ENCODE results near the gene SAP30L.

SAP30L gene

GRCh38 chr5:154486427-154486866 is 40.6 kb downstream of the SAP30L start:
- no peak overlapping the region for H3K4me2 ChIP-seq (ENCODE audit: low read length)
- H3K4me3 ChIP-seq (ENCODE audit: low read length): no peak overlapping the region
- peaks cover 47% of the 10 kb centered on the region for H3K27me3 ChIP-seq (ENCODE audit: insufficient read depth, low read length, poor library complexity)
- H3K9ac ChIP-seq (ENCODE audit: low read length): no peak overlapping the region
- no peak overlapping the region for H2BK120ac ChIP-seq (ENCODE audit: low read depth, low read length)
- H3K79me1 ChIP-seq (ENCODE audit: low read length): no peaks in the 10 kb centered on the region
- DNase-seq: no peak
- H3K4me1 ChIP-seq (ENCODE audit: control insufficient read depth, low read depth, low read length): peaks cover 8% of the 10 kb centered on the region
- H2AK5ac ChIP-seq (ENCODE audit: low read length): no peak overlapping the region
- H2BK15ac ChIP-seq (replicated peaks; ENCODE audit: low read depth): no peak overlapping the region
- no peak overlapping the region for H3K23ac ChIP-seq (ENCODE audit: low read length)
- H3K56ac ChIP-seq (ENCODE audit: low read length): no peak overlapping the region
- no peak overlapping the region for H2BK5ac ChIP-seq (ENCODE audit: low read length)
- no peak overlapping the region for H4K5ac ChIP-seq (ENCODE audit: low read length)
- no peaks in the 10 kb centered on the region for H3K36me3 ChIP-seq (ENCODE audit: control insufficient read depth, insufficient read depth, low read length)
- H4K8ac ChIP-seq (ENCODE audit: low read depth, low read length): no peak overlapping the region
- H3K79me2 ChIP-seq (ENCODE audit: control insufficient read depth, insufficient read depth, low read length): no peaks in the 10 kb centered on the region
- no CpG with 5 or more reads among the region's 4 CpGs for WGBS (ENCODE audit: extremely low coverage, insufficient coverage, low lambda C conversion rate)
- no peak overlapping the region for H3K4ac ChIP-seq (ENCODE audit: low read depth, low read length)
- H3K27ac ChIP-seq (ENCODE audit: low read depth, low read length): no peak overlapping the region
- H3K18ac ChIP-seq (ENCODE audit: low read length): no peak overlapping the region

GRCh38 chr5:154487541-154487940 is 41.7 kb downstream of the SAP30L start:
- Histone ChIP-seq H4K5ac (ENCODE audit: low read length) (no peak overlapping the region), H3K27ac (ENCODE audit: low read depth, low read length) (no peak overlapping the region), H3K36me3 (ENCODE audit: control insufficient read depth, insufficient read depth, low read length) (no peaks in the 10 kb centered on the region), H3K4ac (ENCODE audit: low read depth, low read length) (no peak overlapping the region), H3K4me2 (ENCODE audit: low read length) (no peak overlapping the region), H2AK5ac (ENCODE audit: low read length) (no peak overlapping the region), H4K8ac (ENCODE audit: low read depth, low read length) (no peak overlapping the region), H2BK120ac (ENCODE audit: low read depth, low read length) (no peak overlapping the region), H2BK15ac (replicated peaks; ENCODE audit: low read depth) (no peak overlapping the region), H3K27me3 (ENCODE audit: insufficient read depth, low read length, poor library complexity) (peaks cover 37% of the 10 kb centered on the region), H3K56ac (ENCODE audit: low read length) (no peak overlapping the region), H3K9ac (ENCODE audit: low read length) (no peak overlapping the region), H3K79me1 (ENCODE audit: low read length) (no peaks in the 10 kb centered on the region), H2BK5ac (ENCODE audit: low read length) (no peak overlapping the region), H3K18ac (ENCODE audit: low read length) (no peak overlapping the region), H3K79me2 (ENCODE audit: control insufficient read depth, insufficient read depth, low read length) (no peaks in the 10 kb centered on the region), H3K4me1 (ENCODE audit: control insufficient read depth, low read depth, low read length) (peaks cover 7% of the 10 kb centered on the region), H3K23ac (ENCODE audit: low read length) (no peak overlapping the region), H3K4me3 (ENCODE audit: low read length) (no peak overlapping the region)
- no peak for DNase-seq
- WGBS (ENCODE audit: extremely low coverage, insufficient coverage, low lambda C conversion rate): no CpG with 5 or more reads among the region's 2 CpGs

- no CpG with 5 or more reads among the region's 2 CpGs for WGBS (ENCODE audit: extremely low coverage, insufficient coverage, low lambda C conversion rate)
- no peak overlapping the region for H2BK15ac ChIP-seq (replicated peaks; ENCODE audit: low read depth)
- peaks cover 4% of the 10 kb centered on the region for H3K27me3 ChIP-seq (ENCODE audit: insufficient read depth, low read length, poor library complexity)
- no peaks in the 10 kb centered on the region for H3K36me3 ChIP-seq (ENCODE audit: control insufficient read depth, insufficient read depth, low read length)
- H3K9ac ChIP-seq (ENCODE audit: low read length): no peak overlapping the region
- H4K8ac ChIP-seq (ENCODE audit: low read depth, low read length): no peak overlapping the region
- no peak for DNase-seq
- no peak overlapping the region for H3K23ac ChIP-seq (ENCODE audit: low read length)
- H3K27ac ChIP-seq (ENCODE audit: low read depth, low read length): no peak overlapping the region
- H2BK120ac ChIP-seq (ENCODE audit: low read depth, low read length): no peak overlapping the region
- no peak overlapping the region for H3K56ac ChIP-seq (ENCODE audit: low read length)
- no peak overlapping the region for H3K4me2 ChIP-seq (ENCODE audit: low read length)
- H3K18ac ChIP-seq (ENCODE audit: low read length): no peak overlapping the region
- H3K4me1 ChIP-seq (ENCODE audit: control insufficient read depth, low read depth, low read length): no peaks in the 10 kb centered on the region
- no peak overlapping the region for H2BK5ac ChIP-seq (ENCODE audit: low read length)
- no peaks in the 10 kb centered on the region for H3K79me1 ChIP-seq (ENCODE audit: low read length)
- no peak overlapping the region for H3K4ac ChIP-seq (ENCODE audit: low read depth, low read length)
- H4K5ac ChIP-seq (ENCODE audit: low read length): no peak overlapping the region
- H3K79me2 ChIP-seq (ENCODE audit: control insufficient read depth, insufficient read depth, low read length): no peaks in the 10 kb centered on the region
- no peak overlapping the region for H2AK5ac ChIP-seq (ENCODE audit: low read length)
- H3K4me3 ChIP-seq (ENCODE audit: low read length): no peak overlapping the region
Measured at GRCh38 chr5:154491941-154492340, 46.1 kb downstream of the SAP30L start.

GRCh38 chr5:154493274-154493673 is 47.5 kb downstream of the SAP30L start:
- H4K5ac ChIP-seq (ENCODE audit: low read length): no peak overlapping the region
- H3K36me3 ChIP-seq (ENCODE audit: control insufficient read depth, insufficient read depth, low read length): no peaks in the 10 kb centered on the region
- no peak overlapping the region for H3K4ac ChIP-seq (ENCODE audit: low read depth, low read length)
- H4K8ac ChIP-seq (ENCODE audit: low read depth, low read length): no peak overlapping the region
- H3K18ac ChIP-seq (ENCODE audit: low read length): peak overlapping the region; percentile 51
- H3K9ac ChIP-seq (ENCODE audit: low read length): peak overlapping the region; percentile 32
- DNase-seq: no peak
- peak overlapping the region; percentile 9 for H3K4me2 ChIP-seq (ENCODE audit: low read length)
- H3K56ac ChIP-seq (ENCODE audit: low read length): peak overlapping the region; percentile 78
- no peaks in the 10 kb centered on the region for H3K79me2 ChIP-seq (ENCODE audit: control insufficient read depth, insufficient read depth, low read length)
- no CpG with 5 or more reads among the region's 29 CpGs for WGBS (ENCODE audit: extremely low coverage, insufficient coverage, low lambda C conversion rate)
- H3K4me1 ChIP-seq (ENCODE audit: control insufficient read depth, low read depth, low read length): no peaks in the 10 kb centered on the region
- no peak overlapping the region for H3K4me3 ChIP-seq (ENCODE audit: low read length)
- H3K79me1 ChIP-seq (ENCODE audit: low read length): no peaks in the 10 kb centered on the region
- H3K27ac ChIP-seq (ENCODE audit: low read depth, low read length): no peak overlapping the region
- no peak overlapping the region for H2AK5ac ChIP-seq (ENCODE audit: low read length)
- no peak overlapping the region for H2BK15ac ChIP-seq (replicated peaks; ENCODE audit: low read depth)
- no peak overlapping the region for H3K23ac ChIP-seq (ENCODE audit: low read length)
- H2BK120ac ChIP-seq (ENCODE audit: low read depth, low read length): no peak overlapping the region
- no peak overlapping the region for H2BK5ac ChIP-seq (ENCODE audit: low read length)
- no peaks in the 10 kb centered on the region for H3K27me3 ChIP-seq (ENCODE audit: insufficient read depth, low read length, poor library complexity)

- H2AK5ac ChIP-seq (ENCODE audit: low read length): no peak overlapping the region
- no peaks in the 10 kb centered on the region for H3K79me1 ChIP-seq (ENCODE audit: low read length)
- WGBS (ENCODE audit: extremely low coverage, insufficient coverage, low lambda C conversion rate): no CpG with 5 or more reads among the region's 4 CpGs
- H3K18ac ChIP-seq (ENCODE audit: low read length): no peak overlapping the region
- no peaks in the 10 kb centered on the region for H3K36me3 ChIP-seq (ENCODE audit: control insufficient read depth, insufficient read depth, low read length)
- H2BK120ac ChIP-seq (ENCODE audit: low read depth, low read length): no peak overlapping the region
- H4K5ac ChIP-seq (ENCODE audit: low read length): no peak overlapping the region
- H3K56ac ChIP-seq (ENCODE audit: low read length): no peak overlapping the region
- H3K27me3 ChIP-seq (ENCODE audit: insufficient read depth, low read length, poor library complexity): no peaks in the 10 kb centered on the region
- H3K4me2 ChIP-seq (ENCODE audit: low read length): no peak overlapping the region
- H3K4ac ChIP-seq (ENCODE audit: low read depth, low read length): no peak overlapping the region
- no peak overlapping the region for H2BK5ac ChIP-seq (ENCODE audit: low read length)
- no peaks in the 10 kb centered on the region for H3K79me2 ChIP-seq (ENCODE audit: control insufficient read depth, insufficient read depth, low read length)
- H3K4me1 ChIP-seq (ENCODE audit: control insufficient read depth, low read depth, low read length): peaks cover 4% of the 10 kb centered on the region
- no peak for DNase-seq
- H2BK15ac ChIP-seq (replicated peaks; ENCODE audit: low read depth): no peak overlapping the region
- no peak overlapping the region for H3K27ac ChIP-seq (ENCODE audit: low read depth, low read length)
- H3K4me3 ChIP-seq (ENCODE audit: low read length): no peak overlapping the region
- H3K23ac ChIP-seq (ENCODE audit: low read length): no peak overlapping the region
- no peak overlapping the region for H4K8ac ChIP-seq (ENCODE audit: low read depth, low read length)
- no peak overlapping the region for H3K9ac ChIP-seq (ENCODE audit: low read length)
Measured at GRCh38 chr5:154494036-154494435, 48.2 kb downstream of the SAP30L start.

GRCh38 chr5:154498591-154498990 is 52.8 kb downstream of the SAP30L start:
- DNase-seq: peak; percentile 64
- Histone ChIP-seq H3K18ac (ENCODE audit: low read length) (no peak overlapping the region), H3K27me3 (ENCODE audit: insufficient read depth, low read length, poor library complexity) (no peaks in the 10 kb centered on the region), H2AK5ac (ENCODE audit: low read length) (peak overlapping the region; percentile 77), H4K5ac (ENCODE audit: low read length) (no peak overlapping the region), H3K56ac (ENCODE audit: low read length) (peak overlapping the region; percentile 59), H4K8ac (ENCODE audit: low read depth, low read length) (no peak overlapping the region), H3K4me3 (ENCODE audit: low read length) (no peak overlapping the region), H3K23ac (ENCODE audit: low read length) (peak overlapping the region; percentile 48), H2BK5ac (ENCODE audit: low read length) (peak overlapping the region; percentile 54), H3K36me3 (ENCODE audit: control insufficient read depth, insufficient read depth, low read length) (no peaks in the 10 kb centered on the region), H3K9ac (ENCODE audit: low read length) (no peak overlapping the region), H3K27ac (ENCODE audit: low read depth, low read length) (no peak overlapping the region), H3K79me2 (ENCODE audit: control insufficient read depth, insufficient read depth, low read length) (no peaks in the 10 kb centered on the region), H2BK15ac (replicated peaks; ENCODE audit: low read depth) (no peak overlapping the region), H3K4me2 (ENCODE audit: low read length) (no peak overlapping the region), H3K79me1 (ENCODE audit: low read length) (no peaks in the 10 kb centered on the region), H2BK120ac (ENCODE audit: low read depth, low read length) (no peak overlapping the region), H3K4ac (ENCODE audit: low read depth, low read length) (no peak overlapping the region), H3K4me1 (ENCODE audit: control insufficient read depth, low read depth, low read length) (peaks cover 12% of the 10 kb centered on the region)
- no CpG with 5 or more reads among the region's 1 CpG for WGBS (ENCODE audit: extremely low coverage, insufficient coverage, low lambda C conversion rate)
